Peyer's patch (tissue), 4 donors: ENCODE data around the gene SLC7A8. TPM values are rescaled to one million over a fixed set of nuclear protein-coding genes. Genes with fewer than 3 reads are reported as not detected.
"Not testable (repeated sequence)": the region's sequence is repeated elsewhere in the genome, so short reads cannot be mapped to it uniquely, and the experiment has no call there.

ENCODE experiments used
- DNase-seq, 3 donors: peaks; one replicate each; pipeline ENCODE4 v3.0.0-alpha.2; 2017 to 2019
- H3K27ac ChIP-seq, 4 donors: fragments of 200-600 bp; sonication (generic); one replicate each; pipeline ENCODE4 v1.5.1; 2016 to 2019
- H3K27me3 ChIP-seq, 2 donors: fragments of 200-600 bp; sonication (generic); one replicate each; pipeline ENCODE4 v1.5.1; 2019
- H3K36me3 ChIP-seq, 3 donors: fragments of 200-600 bp; sonication (generic); one replicate each; pipeline ENCODE4 v1.5.1; 2016 to 2019
- H3K4me1 ChIP-seq, 4 donors: fragments of 200-600 bp; sonication (generic); one replicate each; pipeline ENCODE4 v1.5.1; 2016 to 2019
- H3K4me3 ChIP-seq, 4 donors: fragments of 200-600 bp; sonication (generic); 1 replicate in 3 of 4; 2 replicates in 1 of 4; pipeline ENCODE4 v1.5.1; 2016 to 2019; ENCODE audit warnings: mild to moderate bottlenecking in 1 of 4
- H3K9me3 ChIP-seq, 4 donors: fragments of 200-600 bp; sonication (generic); one replicate each; pipeline ENCODE4 v1.5.1; 2016 to 2019; ENCODE audit warnings: mild to moderate bottlenecking in 1 of 4
- CTCF ChIP-seq, 6 experiments: fragments of 450-650 bp in 4 of 6; fragments of 200-600 bp in 2 of 6; sonication (generic) in 1 of 6; IDR thresholded peaks; one replicate each; pipeline ENCODE4 v1.5.1; 2017 to 2019; ENCODE audit warnings: antibody characterized with exemption in 6 of 6, mild to moderate bottlenecking in 3 of 6, moderate library complexity in 1 of 6
- POLR2A ChIP-seq, 2 donors: fragments of 450-650 bp; IDR thresholded peaks; one replicate each; pipeline ENCODE4 v1.5.1; 2017; ENCODE audit warnings: antibody characterized with exemption in 2 of 2, mild to moderate bottlenecking in 2 of 2, moderate library complexity in 2 of 2
- total RNA-seq, 4 donors: library from RNA; depleted of rRNA; stranded (reverse); fragments of >200 nt; gene quantifications; one replicate each; pipeline ENCODE4 v1.1.0, GENCODE V29; 2016

Gene SLC7A8
- total RNA-seq, 4 donors from 2014 or later, result 21.8 to 56.9 (median 35.0) TPM

GRCh38 chr14:23113431-23114119 is 69.9 kb downstream of the SLC7A8 start:
- Histone ChIP-seq H3K9me3 (no peaks in the 10 kb centered on the region), H3K27ac (no peak overlapping the region), H3K4me1 (peaks cover 0 to 2% (median 0%) of the 10 kb centered on the region in 4 donors), H3K4me3 (no peak overlapping the region), H3K27me3 (no peaks in the 10 kb centered on the region), H3K36me3 (no peaks in the 10 kb centered on the region)
- peak in 1 of 3 donors; percentile 40 for DNase-seq
- no peak for TF ChIP-seq POLR2A (IDR thresholded peaks at IDR 0.05)
- no peak for TF ChIP-seq CTCF (IDR thresholded peaks at IDR 0.05)

GRCh38 chr14:23112359-23113178 is 70.9 kb downstream of the SLC7A8 start:
- no peaks in the 10 kb centered on the region for H3K9me3 ChIP-seq
- no peak for TF ChIP-seq POLR2A (IDR thresholded peaks at IDR 0.05)
- TF ChIP-seq CTCF (IDR thresholded peaks at IDR 0.05), result no peak
- no peaks in the 10 kb centered on the region for H3K27me3 ChIP-seq
- H3K4me1 ChIP-seq, result no peaks in the 10 kb centered on the region
- peak in 2 of 3 donors; percentile 44 to 49 for DNase-seq
- no peaks in the 10 kb centered on the region for H3K36me3 ChIP-seq
- no peak overlapping the region for H3K27ac ChIP-seq
- no peak overlapping the region for H3K4me3 ChIP-seq

GRCh38 chr14:23110579-23111365 is 72.7 kb downstream of the SLC7A8 start:
- no peaks in the 10 kb centered on the region for H3K9me3 ChIP-seq
- no peaks in the 10 kb centered on the region for H3K36me3 ChIP-seq
- no peak overlapping the region for H3K4me3 ChIP-seq
- DNase-seq, result no peak
- TF ChIP-seq POLR2A (IDR thresholded peaks at IDR 0.05) (no peak), CTCF (IDR thresholded peaks at IDR 0.05) (no peak)
- no peaks in the 10 kb centered on the region for H3K4me1 ChIP-seq
- H3K27ac ChIP-seq, result no peak overlapping the region
- H3K27me3 ChIP-seq, result no peaks in the 10 kb centered on the region

GRCh38 chr14:23109769-23110168 is 73.7 kb downstream of the SLC7A8 start:
- H3K4me1 ChIP-seq, result no peaks in the 10 kb centered on the region
- no peak for TF ChIP-seq CTCF (IDR thresholded peaks at IDR 0.05)
- no peak for TF ChIP-seq POLR2A (IDR thresholded peaks at IDR 0.05)
- H3K9me3 ChIP-seq, result no peaks in the 10 kb centered on the region
- H3K4me3 ChIP-seq, result no peak overlapping the region
- no peaks in the 10 kb centered on the region for H3K36me3 ChIP-seq
- no peak for DNase-seq
- no peak overlapping the region for H3K27ac ChIP-seq
- H3K27me3 ChIP-seq, result no peaks in the 10 kb centered on the region

- not testable (repeated sequence) for DNase-seq, H3K27me3 ChIP-seq, H3K36me3 ChIP-seq, H3K4me3 ChIP-seq, H3K27ac ChIP-seq, H3K4me1 ChIP-seq, H3K9me3 ChIP-seq
Measured at GRCh38 chr14:23108169-23108568, 75.3 kb downstream of the SLC7A8 start.

- H3K27me3 ChIP-seq, H3K4me3 ChIP-seq, H3K4me1 ChIP-seq, H3K36me3 ChIP-seq, H3K9me3 ChIP-seq, DNase-seq, H3K27ac ChIP-seq: not testable (repeated sequence)
Measured at GRCh38 chr14:23107620-23108019, 75.8 kb downstream of the SLC7A8 start.
